ENCODE data around the gene OR2G2. TPM values are rescaled to one million over a fixed set of nuclear protein-coding genes. Genes with fewer than 3 reads are reported as not detected.

Gene OR2G2, protein sequence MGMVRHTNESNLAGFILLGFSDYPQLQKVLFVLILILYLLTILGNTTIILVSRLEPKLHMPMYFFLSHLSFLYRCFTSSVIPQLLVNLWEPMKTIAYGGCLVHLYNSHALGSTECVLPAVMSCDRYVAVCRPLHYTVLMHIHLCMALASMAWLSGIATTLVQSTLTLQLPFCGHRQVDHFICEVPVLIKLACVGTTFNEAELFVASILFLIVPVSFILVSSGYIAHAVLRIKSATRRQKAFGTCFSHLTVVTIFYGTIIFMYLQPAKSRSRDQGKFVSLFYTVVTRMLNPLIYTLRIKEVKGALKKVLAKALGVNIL
- total RNA-seq (not detected), polyA plus RNA-seq (ENCODE audit: insufficient read depth, low read depth, low replicate concordance) (not detected)
- long read RNA-seq, donor 1, result 0 reads
- long read RNA-seq, donor 2, result 0 reads
- long read RNA-seq, donor 3, result 0 reads
- long read RNA-seq, donor 4, result 0 reads
- long read RNA-seq, donor 5, result 0 reads
- long read RNA-seq, donor 6, result 0 reads
- long read RNA-seq, donor 7, result 0 reads
- long read RNA-seq, donor 8, result 0 reads
- long read RNA-seq, donor 9, result 0 reads
- long read RNA-seq, donor 10, result 0 reads

- no peak within 1 kb of the TSS for H3K4me3 ChIP-seq (ENCODE audit: low read length in 3 of 3)
- TF ChIP-seq, protein P1, sequence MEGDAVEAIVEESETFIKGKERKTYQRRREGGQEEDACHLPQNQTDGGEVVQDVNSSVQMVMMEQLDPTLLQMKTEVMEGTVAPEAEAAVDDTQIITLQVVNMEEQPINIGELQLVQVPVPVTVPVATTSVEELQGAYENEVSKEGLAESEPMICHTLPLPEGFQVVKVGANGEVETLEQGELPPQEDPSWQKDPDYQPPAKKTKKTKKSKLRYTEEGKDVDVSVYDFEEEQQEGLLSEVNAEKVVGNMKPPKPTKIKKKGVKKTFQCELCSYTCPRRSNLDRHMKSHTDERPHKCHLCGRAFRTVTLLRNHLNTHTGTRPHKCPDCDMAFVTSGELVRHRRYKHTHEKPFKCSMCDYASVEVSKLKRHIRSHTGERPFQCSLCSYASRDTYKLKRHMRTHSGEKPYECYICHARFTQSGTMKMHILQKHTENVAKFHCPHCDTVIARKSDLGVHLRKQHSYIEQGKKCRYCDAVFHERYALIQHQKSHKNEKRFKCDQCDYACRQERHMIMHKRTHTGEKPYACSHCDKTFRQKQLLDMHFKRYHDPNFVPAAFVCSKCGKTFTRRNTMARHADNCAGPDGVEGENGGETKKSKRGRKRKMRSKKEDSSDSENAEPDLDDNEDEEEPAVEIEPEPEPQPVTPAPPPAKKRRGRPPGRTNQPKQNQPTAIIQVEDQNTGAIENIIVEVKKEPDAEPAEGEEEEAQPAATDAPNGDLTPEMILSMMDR (IDR thresholded peaks at IDR 0.05; ENCODE audit: borderline replicate concordance, extremely low read depth, insufficient read depth), result no peak
- no peaks in the 10 kb centered on the region for H3K4me1 ChIP-seq (ENCODE audit: control insufficient read depth in 2 of 3, insufficient read depth in 2 of 3, low read depth in 1 of 3, low read length in 3 of 3)
- H3K27ac ChIP-seq (ENCODE audit: low read depth in 2 of 2, low read length in 2 of 2), result no peak within 1 kb of the TSS
- FAIRE-seq (no peak), DNase-seq (no peak)
- no peaks in the 10 kb centered on the region for H3K27me3 ChIP-seq (ENCODE audit: control insufficient read depth, insufficient read depth, low read length)
- H3K9me3 ChIP-seq (ENCODE audit: control insufficient read depth in 2 of 3, insufficient read depth in 1 of 3, low read length in 3 of 3), result no peaks in the 10 kb centered on the region
- H3K36me3 ChIP-seq (ENCODE audit: control insufficient read depth in 2 of 3, insufficient read depth in 3 of 3, low read length in 3 of 3), result no peaks in the 10 kb centered on the region
- no peak within 1 kb of the TSS for H3K9ac ChIP-seq (ENCODE audit: low read length in 3 of 3)
- intact Hi-C loops (cut with DNase I), result no loop called here
Measured at GRCh38 chr1:247588060-247588459, at the start of gene OR2G2. OR2G2 (plus strand) TSS chr1:247588360; CDS start chr1:247588360, 0 bp downstream.

GRCh38 chr1:247538561-247538960 is 49.6 kb upstream of the OR2G2 start:
- Histone ChIP-seq H3K4me1 (ENCODE audit: control insufficient read depth in 2 of 3, insufficient read depth in 2 of 3, low read depth in 1 of 3, low read length in 3 of 3) (no peaks in the 10 kb centered on the region), H3K9ac (ENCODE audit: low read length in 3 of 3) (no peak overlapping the region), H3K36me3 (ENCODE audit: control insufficient read depth in 2 of 3, insufficient read depth in 3 of 3, low read length in 3 of 3) (no peaks in the 10 kb centered on the region), H3K27ac (ENCODE audit: low read depth in 2 of 2, low read length in 2 of 2) (no peak overlapping the region), H3K9me3 (ENCODE audit: control insufficient read depth in 2 of 3, insufficient read depth in 1 of 3, low read length in 3 of 3) (no peaks in the 10 kb centered on the region), H3K27me3 (ENCODE audit: control insufficient read depth, insufficient read depth, low read length) (no peaks in the 10 kb centered on the region), H3K4me3 (ENCODE audit: low read length in 3 of 3) (no peak overlapping the region)
- TF ChIP-seq, protein P1 (IDR thresholded peaks at IDR 0.05; ENCODE audit: borderline replicate concordance, extremely low read depth, insufficient read depth), result no peak
- DNase-seq (no peak), FAIRE-seq (no peak)
- intact Hi-C loops (cut with DNase I), result no loop called here

DNA sequence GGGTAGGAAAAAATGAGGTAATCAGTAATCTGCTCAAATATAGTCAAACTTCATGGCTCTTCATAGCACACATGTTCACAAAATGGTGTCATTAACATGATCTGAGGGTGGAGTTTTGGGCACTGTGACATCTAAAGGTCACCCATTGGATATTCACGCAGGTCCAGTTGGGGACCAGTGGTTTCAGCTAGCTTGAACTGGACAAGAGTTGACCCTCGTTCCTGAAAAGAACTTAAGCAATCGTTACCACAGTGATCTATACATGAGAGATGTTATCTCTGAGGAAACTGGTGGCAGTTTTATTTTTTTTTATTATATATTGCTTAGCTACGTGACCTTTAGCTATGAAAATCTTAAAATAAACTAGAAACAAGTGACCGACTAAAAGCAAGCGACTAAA is 48.9 kb upstream of the OR2G2 start:
- Histone ChIP-seq H3K9ac (ENCODE audit: low read length in 3 of 3) (no peak overlapping the region), H3K9me3 (ENCODE audit: control insufficient read depth in 2 of 3, insufficient read depth in 1 of 3, low read length in 3 of 3) (no peaks in the 10 kb centered on the region), H3K36me3 (ENCODE audit: control insufficient read depth in 2 of 3, insufficient read depth in 3 of 3, low read length in 3 of 3) (no peaks in the 10 kb centered on the region), H3K4me1 (ENCODE audit: control insufficient read depth in 2 of 3, insufficient read depth in 2 of 3, low read depth in 1 of 3, low read length in 3 of 3) (no peaks in the 10 kb centered on the region), H3K4me3 (ENCODE audit: low read length in 3 of 3) (no peak overlapping the region), H3K27me3 (ENCODE audit: control insufficient read depth, insufficient read depth, low read length) (no peaks in the 10 kb centered on the region), H3K27ac (ENCODE audit: low read depth in 2 of 2, low read length in 2 of 2) (no peak overlapping the region)
- TF ChIP-seq, protein P1 (IDR thresholded peaks at IDR 0.05; ENCODE audit: borderline replicate concordance, extremely low read depth, insufficient read depth), result no peak
- intact Hi-C loops (cut with DNase I), result no loop called here
- FAIRE-seq, result no peak
- DNase-seq, result no peak
